PFSK-1 (cell line): ENCODE results near the gene ASCC1.

ENCODE experiments used
- POLR2AphosphoS5 ChIP-seq: IDR thresholded peaks from 2 replicates; pipeline ENCODE4 v1.6.1; 2012; ENCODE audit warnings: low read depth, mild to moderate bottlenecking, control low read depth, low read length, moderate library complexity
- TAF1 ChIP-seq: IDR thresholded peaks from 2 replicates; pipeline ENCODE4 v1.6.1; 2012; ENCODE audit warnings: low read length, control low read depth, borderline replicate concordance; ENCODE audit not compliant: insufficient read depth
- TF ChIP-seq, protein P1 (sequence below), 2 experiments: IDR thresholded peaks; 2 replicates each; pipeline versions ENCODE4 v1.6.1 to v1.8.0; 2011 to 2012; ENCODE audit warnings: low read depth in 2 of 2, low read length in 2 of 2, control low read depth in 1 of 2, inconsistent platforms in 1 of 2, mild to moderate bottlenecking in 1 of 2, moderate library complexity in 1 of 2; ENCODE audit not compliant: insufficient read depth in 1 of 2

DNA sequence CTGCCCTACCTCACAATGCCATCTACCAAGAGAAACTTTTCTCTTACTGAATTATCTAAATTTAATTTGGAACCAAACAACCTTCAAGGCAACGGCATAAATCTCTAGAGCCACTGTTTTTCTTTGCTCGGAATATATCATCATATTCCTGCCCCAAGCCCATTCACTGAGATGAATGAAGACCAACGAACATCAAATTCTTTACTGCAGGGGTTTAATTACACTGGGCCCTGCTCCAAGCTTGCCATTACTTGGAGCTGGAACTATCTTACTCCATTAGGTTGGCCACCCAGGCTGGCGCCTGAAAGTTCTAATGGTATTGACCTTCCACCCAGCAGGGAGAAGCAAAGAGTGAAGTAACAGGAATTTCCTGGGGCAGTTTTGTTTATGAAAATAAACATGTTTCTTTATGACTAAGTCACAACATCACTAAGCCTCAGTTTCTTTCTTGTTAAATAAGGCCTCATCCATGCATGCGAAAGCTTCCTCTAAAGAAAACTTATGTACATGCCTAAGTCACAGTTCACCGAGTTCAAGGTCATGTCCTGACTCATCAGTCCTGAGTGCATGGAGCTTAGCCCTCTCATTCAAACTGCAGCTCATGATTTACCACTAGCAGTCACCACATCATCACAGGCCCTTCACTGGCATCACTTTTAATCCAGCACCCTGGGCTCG lies 42.3 kb downstream of the ASCC1 start:
- TF ChIP-seq POLR2AphosphoS5 (no peak), TAF1 (no peak)
- TF ChIP-seq, protein P1, sequence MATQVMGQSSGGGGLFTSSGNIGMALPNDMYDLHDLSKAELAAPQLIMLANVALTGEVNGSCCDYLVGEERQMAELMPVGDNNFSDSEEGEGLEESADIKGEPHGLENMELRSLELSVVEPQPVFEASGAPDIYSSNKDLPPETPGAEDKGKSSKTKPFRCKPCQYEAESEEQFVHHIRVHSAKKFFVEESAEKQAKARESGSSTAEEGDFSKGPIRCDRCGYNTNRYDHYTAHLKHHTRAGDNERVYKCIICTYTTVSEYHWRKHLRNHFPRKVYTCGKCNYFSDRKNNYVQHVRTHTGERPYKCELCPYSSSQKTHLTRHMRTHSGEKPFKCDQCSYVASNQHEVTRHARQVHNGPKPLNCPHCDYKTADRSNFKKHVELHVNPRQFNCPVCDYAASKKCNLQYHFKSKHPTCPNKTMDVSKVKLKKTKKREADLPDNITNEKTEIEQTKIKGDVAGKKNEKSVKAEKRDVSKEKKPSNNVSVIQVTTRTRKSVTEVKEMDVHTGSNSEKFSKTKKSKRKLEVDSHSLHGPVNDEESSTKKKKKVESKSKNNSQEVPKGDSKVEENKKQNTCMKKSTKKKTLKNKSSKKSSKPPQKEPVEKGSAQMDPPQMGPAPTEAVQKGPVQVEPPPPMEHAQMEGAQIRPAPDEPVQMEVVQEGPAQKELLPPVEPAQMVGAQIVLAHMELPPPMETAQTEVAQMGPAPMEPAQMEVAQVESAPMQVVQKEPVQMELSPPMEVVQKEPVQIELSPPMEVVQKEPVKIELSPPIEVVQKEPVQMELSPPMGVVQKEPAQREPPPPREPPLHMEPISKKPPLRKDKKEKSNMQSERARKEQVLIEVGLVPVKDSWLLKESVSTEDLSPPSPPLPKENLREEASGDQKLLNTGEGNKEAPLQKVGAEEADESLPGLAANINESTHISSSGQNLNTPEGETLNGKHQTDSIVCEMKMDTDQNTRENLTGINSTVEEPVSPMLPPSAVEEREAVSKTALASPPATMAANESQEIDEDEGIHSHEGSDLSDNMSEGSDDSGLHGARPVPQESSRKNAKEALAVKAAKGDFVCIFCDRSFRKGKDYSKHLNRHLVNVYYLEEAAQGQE (IDR thresholded peaks at IDR 0.05; ENCODE audit: insufficient read depth in 1 of 2, low read depth in 2 of 2, low read length in 2 of 2) = no peak
